DOHH2 (cell line): Measurements from ENCODE around the gene TNXB.

Source experiments
- CTCF ChIP-seq: fragments of 200-600 bp; sonication (generic); IDR thresholded peaks from one replicate; pipeline ENCODE4 v1.5.1; 2014; ENCODE audit warnings: antibody characterized with exemption, mild to moderate bottlenecking, low read depth, low read length; ENCODE audit not compliant: poor library complexity, severe bottlenecking
- EZH2phosphoT487 ChIP-seq: fragments of 200-600 bp; sonication (generic); IDR thresholded peaks from 2 replicates; pipeline ENCODE4 v1.6.1; 2017; ENCODE audit warnings: borderline replicate concordance, mild to moderate bottlenecking, antibody characterized with exemption, low read length, moderate library complexity, mixed read lengths

GRCh38 chr6:32073613-32074012, 35.5 kb downstream of the TNXB start:
- no peak for TF ChIP-seq CTCF
- no peak for TF ChIP-seq EZH2phosphoT487
